SH-SY5Y (cell line): ENCODE measurements around the gene XKRX.

Source experiments
- GATA2 ChIP-seq: IDR thresholded peaks from 2 replicates; pipeline ENCODE4 v1.6.1; 2011; ENCODE audit warnings: mild to moderate bottlenecking, low read depth, low read length
- GATA3 ChIP-seq: IDR thresholded peaks from 2 replicates; pipeline ENCODE4 v1.6.1; 2011; ENCODE audit warnings: low read depth, mild to moderate bottlenecking, low read length, moderate library complexity

GRCh38 chrX:100924375-100924774 lies 4.3 kb downstream of the XKRX start:
- no peak for TF ChIP-seq GATA2
- no peak for TF ChIP-seq GATA3
